IMR-90 (cell line): ENCODE data around the gene GNG2. TPM values are rescaled to one million over a fixed set of nuclear protein-coding genes. Genes with fewer than 3 reads are reported as not detected.

Experiments used
- ATAC-seq: fragments of 200-7000 bp; cut with Tn5 transposase; 2 replicates; pipeline ENCODE4 v1.9.1; 2020; ENCODE audit warnings: low read depth, mild to moderate bottlenecking, moderate library complexity
- BruUV-seq: library from RNA; stranded (reverse); fragments of 400-500 nt; replicated peaks from 2 replicates; lab custom pipeline; 2021; lab: Mats Ljungman, UMichigan
- CTCF ChIA-PET: fragments of 300-600 bp; formaldehyde crosslinking; extraction: SDS; loops from one replicate; lab custom pipeline; 2021; ENCODE audit warnings: antibody characterized with exemption; lab: Yijun Ruan, JAX
- POLR2A ChIA-PET: fragments of 300-600 bp; sonication (Branson Sonifier 250); formaldehyde crosslinking; loops from one replicate; lab custom pipeline; 2022; ENCODE audit warnings: antibody characterized with exemption; ENCODE audit not compliant: unreplicated experiment; lab: Charles Lee
- DNase-seq: peaks from one replicate; pipeline ENCODE4 v3.0.0; 2013
- H2AFZ ChIP-seq: replicated peaks from 2 replicates; pipeline ENCODE3; 2013; ENCODE audit warnings: low read length, mild to moderate bottlenecking; ENCODE audit not compliant: poor library complexity
- H2AK5ac ChIP-seq: 2 replicates; pipeline ENCODE4 v1.6.1; 2013; ENCODE audit warnings: low read depth, low read length, inconsistent platforms
- H2AK9ac ChIP-seq: replicated peaks from 2 replicates; pipeline ENCODE3; 2013; ENCODE audit warnings: mild to moderate bottlenecking, low read depth, low read length, moderate library complexity; ENCODE audit not compliant: poor library complexity
- H2BK120ac ChIP-seq: 2 replicates; pipeline ENCODE4 v1.6.1; 2013; ENCODE audit warnings: low read depth, low read length, inconsistent platforms
- H2BK15ac ChIP-seq: 3 replicates; pipeline ENCODE4 v1.6.1; 2013; ENCODE audit warnings: low read depth, low read length, inconsistent platforms
- H2BK20ac ChIP-seq: 2 replicates; pipeline ENCODE4 v1.6.1; 2013; ENCODE audit warnings: low read depth, mild to moderate bottlenecking, inconsistent platforms, low read length, moderate library complexity
- H2BK5ac ChIP-seq: 2 replicates; pipeline ENCODE4 v1.6.1; 2013; ENCODE audit warnings: mild to moderate bottlenecking, low read depth, low read length, inconsistent platforms; ENCODE audit not compliant: poor library complexity, severe bottlenecking
- H3K14ac ChIP-seq: replicated peaks from 2 replicates; pipeline ENCODE4 v1.6.1; 2013; ENCODE audit warnings: low read depth, low read length, inconsistent platforms
- H3K18ac ChIP-seq: 2 replicates; pipeline ENCODE4 v1.6.1; 2013; ENCODE audit warnings: low read depth, low read length, control low read depth
- H3K23ac ChIP-seq: 2 replicates; pipeline ENCODE4 v1.6.1; 2013; ENCODE audit warnings: low read depth, low read length, inconsistent platforms
- H3K27ac ChIP-seq: 2 replicates; pipeline ENCODE4 v1.5.1; 2013; ENCODE audit warnings: mild to moderate bottlenecking, control low read depth, low read length; ENCODE audit not compliant: insufficient read depth
- H3K27me3 ChIP-seq: 2 replicates; pipeline ENCODE4 v1.6.1; 2013; ENCODE audit warnings: low read length; ENCODE audit not compliant: control insufficient read depth, insufficient read depth
- H3K36me3 ChIP-seq: 2 replicates; pipeline ENCODE4 v1.6.1; 2013; ENCODE audit warnings: low read length, mixed read lengths; ENCODE audit not compliant: control insufficient read depth, insufficient read depth
- H3K4ac ChIP-seq: 2 replicates; pipeline ENCODE4 v1.6.1; 2013; ENCODE audit warnings: low read depth, low read length, inconsistent platforms
- H3K4me1 ChIP-seq: 2 replicates; pipeline ENCODE4 v1.6.1; 2013; ENCODE audit warnings: low read length, mixed read lengths; ENCODE audit not compliant: control insufficient read depth, insufficient read depth
- H3K4me2 ChIP-seq: 2 replicates; pipeline ENCODE4 v1.6.1; 2013; ENCODE audit warnings: low read depth, mild to moderate bottlenecking, control low read depth, low read length, moderate library complexity
- H3K4me3 ChIP-seq: 2 replicates; pipeline ENCODE4 v1.5.1; 2013; ENCODE audit warnings: low read depth, mild to moderate bottlenecking, control low read depth, low read length, moderate library complexity; ENCODE audit not compliant: insufficient read depth
- H3K56ac ChIP-seq: 2 replicates; pipeline ENCODE4 v1.6.1; 2013; ENCODE audit warnings: low read length, inconsistent platforms; ENCODE audit not compliant: insufficient read depth; ENCODE audit errors: extremely low read depth
- H3K79me1 ChIP-seq, 2 experiments: 2 replicates each; pipeline ENCODE4 v1.6.1; 2013; ENCODE audit warnings: low read length in 2 of 2, inconsistent platforms in 1 of 2, low read depth in 1 of 2
- H3K9ac ChIP-seq: 2 replicates; pipeline ENCODE4 v1.6.1; 2013; ENCODE audit warnings: low read depth, low read length, control low read depth
- H3K9me1 ChIP-seq: 2 replicates; pipeline ENCODE4 v1.6.1; 2013; ENCODE audit warnings: low read length, inconsistent platforms; ENCODE audit not compliant: insufficient read depth
- H3K9me3 ChIP-seq: 2 replicates; pipeline ENCODE4 v1.6.1; 2013; ENCODE audit warnings: low read length; ENCODE audit not compliant: control insufficient read depth, insufficient read depth
- H4K20me1 ChIP-seq: 2 replicates; pipeline ENCODE4 v1.6.1; 2013; ENCODE audit warnings: low read length, inconsistent platforms; ENCODE audit not compliant: insufficient read depth
- H4K5ac ChIP-seq: 2 replicates; pipeline ENCODE4 v1.6.1; 2013; ENCODE audit warnings: mild to moderate bottlenecking, low read depth, low read length, control low read depth
- H4K8ac ChIP-seq, 2 experiments: 2 replicates each; pipeline ENCODE4 v1.6.1; 2013; ENCODE audit warnings: low read depth in 2 of 2, low read length in 2 of 2, control low read depth in 1 of 2, inconsistent platforms in 1 of 2
- H4K91ac ChIP-seq: 2 replicates; pipeline ENCODE4 v1.6.1; 2013; ENCODE audit warnings: low read depth, low read length, inconsistent platforms; ENCODE audit not compliant: insufficient read depth
- MAFK ChIP-seq: IDR thresholded peaks from 2 replicates; pipeline ENCODE4 v1.6.1; 2012; ENCODE audit warnings: low read depth, low read length, improper control_type of control experiment
- MAZ ChIP-seq: IDR thresholded peaks from 2 replicates; pipeline ENCODE4 v1.6.1; 2012; ENCODE audit warnings: low read depth, mild to moderate bottlenecking, low read length, improper control_type of control experiment, moderate library complexity, borderline replicate concordance
- WGBS, 2 experiments: methylation state at CpG; one replicate each; pipeline versions ENCODE4 v1.1.5 to v1.1.7; 2013; ENCODE audit warnings: missing lambda C conversion rate in 2 of 2; ENCODE audit not compliant: insufficient read length in 1 of 2; ENCODE audit errors: extremely low coverage in 2 of 2; 5-methylcytosine and 5-hydroxymethylcytosine counted together
- dilution Hi-C: fragments of 300-500 bp; cut with HindIII; formaldehyde crosslinking; loops from one replicate; pipeline ENCODE4 v1.14.3; 2018; ENCODE audit warnings: low sequenced_read_pairs; ENCODE audit not compliant: unreplicated experiment
- in situ Hi-C: fragments of 300-500 bp; cut with MboI; formaldehyde crosslinking; loops from 3 replicates; pipeline ENCODE4 v1.14.3; 2019; ENCODE audit warnings: low sequenced_read_pairs, inconsistent platforms, mixed read lengths
- intact Hi-C: fragments of 100-400 bp; cut with micrococcal nuclease; formaldehyde crosslinking; loops from 2 replicates; pipeline ENCODE4 v1.10.0; 2022
- polyA plus RNA-seq, 3 experiments: library from polyadenylated mRNA; depleted of rRNA; stranded (reverse); fragments of >200 nt; gene quantifications; 2 replicates each; pipeline ENCODE4 v1.2.3, GENCODE V29; 2012; ENCODE audit warnings: low replicate concordance in 1 of 3
- total RNA-seq: library from RNA; depleted of rRNA; stranded (reverse); fragments of >200 nt; gene quantifications from 2 replicates; pipeline ENCODE4 v1.2.3, GENCODE V29; 2012

The GNG2 gene
- total and polyA plus RNA-seq, 2 of the 4 experiments (the other 2 are of a cell fraction), result 13.1 to 14.6 TPM

- H3K4me2 ChIP-seq, result no peak overlapping the region
- no peak overlapping the region for H3K14ac ChIP-seq
- intact Hi-C loops, result no loop called here
- H2AK5ac ChIP-seq, result 0 out of 2 replicates have a peak overlapping the region, but pooled peaks have one; percentile 23
- peaks cover 5% of the 10 kb centered on the region; the same call in 1 of the 2 replicates for H3K9me1 ChIP-seq
- H3K9me3 ChIP-seq, result no peaks in the 10 kb centered on the region
- H3K4me3 ChIP-seq, result no peak overlapping the region
- BruUV-seq, result no TSS peak
- H3K4ac ChIP-seq, result no peak overlapping the region
- H2BK120ac ChIP-seq, result no peak overlapping the region
- H4K20me1 ChIP-seq, result no peaks in the 10 kb centered on the region
- H4K8ac ChIP-seq, result no peak overlapping the region
- H3K36me3 ChIP-seq, result no peaks in the 10 kb centered on the region
- TF ChIP-seq MAZ (no peak), MAFK (no peak)
- no peak overlapping the region for H3K9ac ChIP-seq
- no peaks in the 10 kb centered on the region for H3K27me3 ChIP-seq
- H4K5ac ChIP-seq, result no peak overlapping the region
- H4K91ac ChIP-seq, result no peak overlapping the region
- dilution Hi-C loops, result no loop called here
- H2BK5ac ChIP-seq, result no peak overlapping the region
- H3K18ac ChIP-seq, result no peak overlapping the region
- H3K27ac ChIP-seq, result no peak overlapping the region
- CTCF ChIA-PET, result no interaction called here
- in situ Hi-C loops, result no loop called here
- peaks cover 9% of the 10 kb centered on the region for H3K4me1 ChIP-seq
- no peaks in the 10 kb centered on the region for H3K79me1 ChIP-seq
- no CpG with 5 or more reads among the region's 2 CpGs for WGBS, 2 experiments
- peak; percentile 51 for DNase-seq
- H3K23ac ChIP-seq, result no peak overlapping the region
- H2AK9ac ChIP-seq, result no peak overlapping the region
- H2AFZ ChIP-seq, result no peak overlapping the region
- no peak overlapping the region for H2BK20ac ChIP-seq
- H2BK15ac ChIP-seq, result no peak overlapping the region
- POLR2A ChIA-PET, result no interaction called here
- no peak for ATAC-seq
- H3K56ac ChIP-seq, result no peak overlapping the region
These were observed 11.3 kb upstream of the GNG2 start for GRCh38 chr14:51849097-51849496.
